CD14-positive monocyte (primary cell): ENCODE results near the gene CLDN7. TPM values are rescaled to one million over a fixed set of nuclear protein-coding genes. Genes with fewer than 3 reads are reported as not detected.

Experiments used
- DNase-seq, 3 donors: peaks; one replicate each; pipeline ENCODE4 v3.0.0-alpha.2; 2011 to 2022
- H2AFZ ChIP-seq: 2 replicates; pipeline ENCODE4 v1.6.0; 2012; ENCODE audit warnings: mild to moderate bottlenecking, low read depth, low read length, inconsistent platforms; ENCODE audit not compliant: insufficient read depth, poor library complexity, severe bottlenecking
- H3K27ac ChIP-seq, 2 donors: 1 replicate in 1 of 2; 2 replicates in 1 of 2; pipeline ENCODE4 v1.5.1; 2012 to 2013; ENCODE audit warnings: low read length in 2 of 2, control low read depth in 1 of 2, inconsistent platforms in 1 of 2, low read depth in 1 of 2, mild to moderate bottlenecking in 1 of 2
- H3K27me3 ChIP-seq, 2 donors: one replicate each; pipeline versions ENCODE4 v1.6.0 to v1.6.1; 2011 to 2013; ENCODE audit warnings: low read length in 2 of 2; ENCODE audit not compliant: control insufficient read depth in 2 of 2, insufficient read depth in 2 of 2
- H3K36me3 ChIP-seq, 2 donors: replicated peaks in 1 of 2; 1 replicate in 1 of 2; 2 replicates in 1 of 2; pipeline versions ENCODE4 v1.5.1 to v1.6.1; 2012 to 2013; ENCODE audit warnings: low read length in 2 of 2, control low read depth in 1 of 2, inconsistent platforms in 1 of 2, mild to moderate bottlenecking in 1 of 2; ENCODE audit not compliant: insufficient read depth in 2 of 2, control insufficient read depth in 1 of 2
- H3K4me1 ChIP-seq, 2 donors: 1 replicate in 1 of 2; 2 replicates in 1 of 2; pipeline versions ENCODE4 v1.5.1 to v1.6.1; 2012 to 2013; ENCODE audit warnings: low read length in 2 of 2, control low read depth in 1 of 2, inconsistent platforms in 1 of 2, mild to moderate bottlenecking in 1 of 2, moderate library complexity in 1 of 2; ENCODE audit not compliant: insufficient read depth in 2 of 2, control insufficient read depth in 1 of 2
- H3K4me2 ChIP-seq: replicated peaks from 2 replicates; pipeline ENCODE3; 2012; ENCODE audit warnings: low read length, moderate library complexity, mild to moderate bottlenecking; ENCODE audit not compliant: poor library complexity, severe bottlenecking; ENCODE audit errors: extremely low read depth
- H3K4me3 ChIP-seq, 3 experiments: fragments of 200-600 bp in 1 of 3; sonication (generic) in 1 of 3; replicated peaks in 1 of 3; 1 replicate in 2 of 3; 2 replicates in 1 of 3; pipeline ENCODE4 v1.5.1; 2011 to 2013; ENCODE audit warnings: low read length in 3 of 3, mild to moderate bottlenecking in 3 of 3, control low read depth in 2 of 3, low read depth in 2 of 3, inconsistent platforms in 1 of 3, moderate library complexity in 1 of 3
- H3K79me2 ChIP-seq: 2 replicates; pipeline ENCODE4 v1.6.0; 2012; ENCODE audit warnings: mild to moderate bottlenecking, control low read depth, inconsistent platforms, low read length, moderate library complexity; ENCODE audit not compliant: insufficient read depth
- H3K9ac ChIP-seq: 2 replicates; pipeline ENCODE4 v1.6.0; 2017; ENCODE audit warnings: low read length, mild to moderate bottlenecking; ENCODE audit not compliant: insufficient read depth, poor library complexity, severe bottlenecking
- H3K9me3 ChIP-seq, 2 donors: replicated peaks in 1 of 2; 1 replicate in 1 of 2; 2 replicates in 1 of 2; pipeline versions ENCODE4 v1.5.1 to v1.6.1; 2012 to 2013; ENCODE audit warnings: low read length in 2 of 2, control low read depth in 1 of 2; ENCODE audit not compliant: control insufficient read depth in 1 of 2, insufficient read depth in 1 of 2
- H4K20me1 ChIP-seq: 2 replicates; pipeline ENCODE4 v1.6.0; 2012; ENCODE audit warnings: mild to moderate bottlenecking, low read length, control low read depth, moderate library complexity; ENCODE audit not compliant: insufficient read depth
- H3K27ac Mint-ChIP-seq, 7 donors: one replicate each; pipeline ENCODE4 v1.8.0; 2020; ENCODE audit warnings: mild to moderate bottlenecking in 7 of 7, mixed read lengths in 7 of 7, moderate library complexity in 6 of 7, inconsistent platforms in 2 of 7
- H3K27me3 Mint-ChIP-seq, 3 donors: one replicate each; pipeline ENCODE4 v1.8.0; 2021 to 2022; ENCODE audit warnings: low read depth in 3 of 3, mild to moderate bottlenecking in 3 of 3, mixed read lengths in 3 of 3, moderate library complexity in 3 of 3, inconsistent platforms in 1 of 3
- H3K36me3 Mint-ChIP-seq, 2 donors: one replicate each; pipeline ENCODE4 v1.8.0; 2020; ENCODE audit warnings: mixed read lengths in 2 of 2, inconsistent platforms in 1 of 2, mild to moderate bottlenecking in 1 of 2
- H3K4me1 Mint-ChIP-seq: one replicate; pipeline ENCODE4 v1.8.0; 2020; ENCODE audit warnings: mild to moderate bottlenecking, mixed read lengths
- H3K4me3 Mint-ChIP-seq, 2 donors: one replicate each; pipeline ENCODE4 v1.8.0; 2020; ENCODE audit warnings: mild to moderate bottlenecking in 2 of 2, mixed read lengths in 2 of 2, moderate library complexity in 1 of 2
- H3K9me3 Mint-ChIP-seq, 7 donors: one replicate each; pipeline ENCODE4 v1.8.0; 2020 to 2022; ENCODE audit warnings: mixed read lengths in 7 of 7, mild to moderate bottlenecking in 6 of 7, moderate library complexity in 6 of 7, inconsistent platforms in 2 of 7
- CTCF ChIP-seq: fragments of 200-600 bp; IDR thresholded peaks from one replicate; pipeline ENCODE4 v1.8.0; 2022; ENCODE audit warnings: antibody characterized with exemption, mild to moderate bottlenecking
- WGBS: methylation state at CpG from one replicate; pipeline ENCODE4 v1.1.5; 2013; ENCODE audit warnings: missing lambda C conversion rate; ENCODE audit not compliant: insufficient coverage; 5-methylcytosine and 5-hydroxymethylcytosine counted together
- intact Hi-C, 2 donors: fragments of 100-400 bp; cut with micrococcal nuclease; formaldehyde crosslinking; loops; one replicate each; pipeline versions ENCODE4 v1.15.0 to v1.15.1; 2023
- polyA plus RNA-seq, 3 donors: library from polyadenylated mRNA; depleted of rRNA in 1 of 3; unstranded in 2 of 3; stranded (reverse) in 1 of 3; fragments of 300-500 nt in 2 of 3; fragments of >200 nt in 1 of 3; fragmentation: Illumina TruSeq in 2 of 3; gene quantifications; 1 replicate in 2 of 3; 2 replicates in 1 of 3; pipeline ENCODE4 v1.2.3, GENCODE V29; 2012 to 2021

CLDN7 gene
- polyA plus RNA-seq, 3 donors = 0.49 to 13.4 (median 2.1) TPM

DNA sequence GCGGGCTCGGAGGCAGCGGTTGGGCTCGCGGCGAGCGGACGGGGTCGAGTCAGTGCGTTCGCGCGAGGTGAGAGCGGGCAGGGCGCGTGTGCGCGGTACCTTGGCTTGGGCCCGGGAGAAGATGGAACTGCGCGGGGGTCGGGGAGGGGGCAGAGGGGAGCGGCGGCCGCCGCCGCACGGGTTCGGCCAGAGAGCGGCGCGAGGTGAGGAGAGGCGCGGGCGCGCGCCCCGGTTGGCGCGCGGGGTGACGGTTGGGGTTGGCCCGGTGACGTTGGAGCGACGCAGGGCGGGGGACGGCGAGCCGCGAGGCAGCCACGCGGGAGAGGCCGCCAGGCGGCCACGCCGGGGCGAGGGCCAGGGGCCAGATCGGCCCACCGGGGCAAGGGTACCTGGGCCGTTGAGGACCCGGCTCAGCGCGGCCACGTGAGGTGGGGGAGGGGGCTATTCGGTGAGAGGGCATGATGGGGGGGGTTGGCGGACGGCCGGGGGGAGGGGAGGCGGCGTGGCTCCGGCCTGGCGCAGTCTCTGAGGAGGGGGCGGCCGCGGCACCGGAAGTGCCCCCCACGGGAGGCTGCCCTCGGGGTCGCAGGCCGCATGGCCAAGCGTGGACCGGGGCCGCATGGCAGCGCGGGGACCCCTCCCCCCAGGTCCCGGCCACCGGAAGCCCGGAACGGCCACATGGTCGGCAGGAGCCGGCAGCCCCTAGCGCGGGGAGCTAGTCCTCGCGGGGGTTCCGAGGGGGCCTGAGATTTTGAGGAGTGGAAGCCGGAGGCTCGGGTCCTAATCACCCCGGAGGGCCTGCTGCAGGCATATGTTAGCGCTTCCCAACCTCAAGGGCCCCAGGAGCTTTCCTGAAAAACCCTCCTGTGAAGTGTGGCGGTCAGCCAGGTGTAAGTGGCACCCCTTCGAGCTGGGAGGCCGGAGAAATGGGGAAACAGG is 45.7 kb upstream of the CLDN7 start:
- peak; percentile 17 to 57 (median 47) for DNase-seq
- Mint-ChIP-seq H3K27me3 (peaks cover 0 to 4% (median 2%) of the 10 kb centered on the region in 3 donors), H3K9me3 (no peaks in the 10 kb centered on the region), H3K4me3 (peak overlapping the region; percentile 85 to 93), H3K27ac (peak overlapping the region; percentile 96 to 100 (median 99)), H3K4me1 (peaks cover 28% of the 10 kb centered on the region), H3K36me3 (peaks cover 35 to 39% of the 10 kb centered on the region in 2 donors)
- Histone ChIP-seq H3K27ac (peak overlapping the region; percentile 95 to 96), H3K9me3 (no peaks in the 10 kb centered on the region), H3K4me3 (peak overlapping the region; percentile 66 to 97 (median 72)), H3K9ac (peak overlapping the region; percentile 93), H3K4me2 (peak overlapping the region; percentile 87), H4K20me1 (peaks cover 49% of the 10 kb centered on the region), H3K36me3 (peaks cover 36% of the 10 kb centered on the region in 2 donors), H3K79me2 (peaks cover 51% of the 10 kb centered on the region), H3K4me1 (peaks cover 24 to 26% of the 10 kb centered on the region in 2 donors), H2AFZ (no peak overlapping the region), H3K27me3 (no peaks in the 10 kb centered on the region)
- intact Hi-C loops = loop anchor here (2.0 to 10.0 kb wide), 6 partner anchors 21 to 377 kb away; partner anchors contain the start of genes ELP5 (in 2 of the 2), PHF23 (in 2 of the 2), CTDNEP1 (in 1 of the 2) and MPDU1 (in 1 of the 2)
- under 1% methylated on average over 90 of the region's 104 CpGs for WGBS
- TF ChIP-seq CTCF = peak; percentile 17

- peak within 1 kb of the TSS; percentile 96 to 100 (median 99) for H3K27ac Mint-ChIP-seq
- no peaks in the 10 kb centered on the region for H3K27me3 ChIP-seq
- peaks cover 21% of the 10 kb centered on the region for H3K4me1 Mint-ChIP-seq
- H3K36me3 ChIP-seq = peaks cover 27% of the 10 kb centered on the region in 2 donors
- H2AFZ ChIP-seq = peak within 1 kb of the TSS; percentile 82
- H3K27me3 Mint-ChIP-seq = peaks cover 0 to 5% (median 4%) of the 10 kb centered on the region in 3 donors
- H4K20me1 ChIP-seq = peaks cover 41% of the 10 kb centered on the region
- H3K79me2 ChIP-seq = peaks cover 44% of the 10 kb centered on the region
- peak; percentile 100 for DNase-seq
- intact Hi-C loops = loop anchor here (2.0 to 10.0 kb wide), 5 partner anchors 54 to 378 kb away; partner anchors contain the start of genes ELP5 (in 2 of the 2), PHF23 (in 2 of the 2), CTDNEP1 (in 1 of the 2) and MPDU1 (in 1 of the 2)
- peak within 1 kb of the TSS; percentile 87 for H3K4me2 ChIP-seq
- peak within 1 kb of the TSS; percentile 93 for H3K9ac ChIP-seq
- no peak for TF ChIP-seq CTCF
- no peaks in the 10 kb centered on the region for H3K9me3 ChIP-seq
- under 1% methylated on average over 61 of the region's 64 CpGs for WGBS
- H3K27ac ChIP-seq = peak within 1 kb of the TSS; percentile 95 to 96
- H3K4me3 Mint-ChIP-seq = peak within 1 kb of the TSS; percentile 85 to 93
- peaks cover 28 to 31% of the 10 kb centered on the region in 2 donors for H3K36me3 Mint-ChIP-seq
- peak within 1 kb of the TSS; percentile 66 to 97 (median 72) for H3K4me3 ChIP-seq
- H3K4me1 ChIP-seq = peaks cover 24 to 26% of the 10 kb centered on the region in 2 donors
- H3K9me3 Mint-ChIP-seq = peaks cover 0 to 3% (median 0%) of the 10 kb centered on the region in 7 donors
These were observed 44.8 kb upstream of the CLDN7 start, which contains the start of gene EIF5A for GRCh38 chr17:7306911-7307685. Gene EIF5A, plus strand, starts transcription at chr17:7307628. Its CDS starts 2,008 bp downstream, at chr17:7309636.
